SU-DHL-6 (cell line): ENCODE data around the gene SNX8.

Experiments used
- H2AFZ ChIP-seq: fragments of 200-600 bp; sonication (generic); 2 replicates; pipeline ENCODE4 v1.6.1; 2014; ENCODE audit warnings: low read depth, mild to moderate bottlenecking, moderate library complexity, mixed read lengths, antibody characterized with exemption, low read length; ENCODE audit not compliant: severe bottlenecking
- H3F3A ChIP-seq: fragments of 200-600 bp; shearing (Covaris generic); 2 replicates; pipeline ENCODE4 v1.6.0; 2016; ENCODE audit warnings: antibody characterized with exemption, mild to moderate bottlenecking; ENCODE audit not compliant: insufficient read depth
- H3K27ac ChIP-seq: fragments of 200-600 bp; sonication (generic); 2 replicates; pipeline ENCODE4 v1.5.1; 2016; ENCODE audit warnings: low read depth, mild to moderate bottlenecking, low read length, moderate library complexity, mixed read lengths
- H3K27me3 ChIP-seq: fragments of 200-600 bp; sonication (generic), shearing (Covaris generic); 2 replicates; pipeline ENCODE4 v1.6.0; 2014; ENCODE audit warnings: mild to moderate bottlenecking, low read length
- H3K36me3 ChIP-seq: fragments of 200-600 bp; sonication (generic); 2 replicates; pipeline ENCODE4 v1.6.1; 2014; ENCODE audit warnings: mild to moderate bottlenecking, low read length, mixed read lengths
- H3K4me2 ChIP-seq: fragments of 300-600, 200-600 bp; shearing (Covaris generic), sonication (generic); 2 replicates; pipeline ENCODE4 v1.6.0; 2014; ENCODE audit warnings: low read length, low read depth, mild to moderate bottlenecking; ENCODE audit not compliant: poor library complexity, severe bottlenecking
- H3K4me3 ChIP-seq: fragments of 200-600 bp; sonication (generic); 2 replicates; pipeline ENCODE4 v1.5.1; 2014; ENCODE audit warnings: antibody characterized with exemption, low read length, mild to moderate bottlenecking, mixed read lengths; ENCODE audit not compliant: insufficient read depth, poor library complexity, severe bottlenecking
- H3K79me2 ChIP-seq: fragments of 200-600 bp; sonication (generic); 2 replicates; pipeline ENCODE4 v1.6.1; 2014; ENCODE audit warnings: mild to moderate bottlenecking, low read length, moderate library complexity; ENCODE audit not compliant: insufficient read depth
- H3K9ac ChIP-seq: fragments of 200-600 bp; sonication (generic); 2 replicates; pipeline ENCODE4 v1.7.0; 2014; ENCODE audit warnings: mild to moderate bottlenecking, low read length
- H3K9me2 ChIP-seq: fragments of 200-600 bp; sonication (generic); replicated peaks from 2 replicates; pipeline ENCODE4 v1.6.1; 2014; ENCODE audit warnings: low read length; ENCODE audit not compliant: insufficient read depth
- H3K9me3 ChIP-seq: fragments of 200-600 bp; sonication (generic); 2 replicates; pipeline ENCODE4 v1.6.1; 2014; ENCODE audit warnings: low read length, mixed read lengths; ENCODE audit not compliant: insufficient read depth
- H4K20me1 ChIP-seq: fragments of 200-600 bp; sonication (generic); 2 replicates; pipeline ENCODE4 v1.6.1; 2014; ENCODE audit warnings: low read depth, mild to moderate bottlenecking, antibody characterized with exemption, low read length, moderate library complexity, mixed read lengths
- CTCF ChIP-seq: fragments of 200-600 bp; sonication (generic); IDR thresholded peaks from one replicate; pipeline ENCODE4 v1.5.1; 2017; ENCODE audit warnings: antibody characterized with exemption, mild to moderate bottlenecking, low read length, moderate library complexity; ENCODE audit not compliant: insufficient read depth, poor library complexity, severe bottlenecking
- EZH2phosphoT487 ChIP-seq: fragments of 200-600 bp; sonication (generic), shearing (Covaris generic); conservative IDR thresholded peaks from 2 replicates; pipeline ENCODE4 v1.6.1; 2018; ENCODE audit warnings: mild to moderate bottlenecking, antibody characterized with exemption, low read length, moderate library complexity, mixed read lengths

Gene SNX8

GRCh38 chr7:2312267-2312929 is 1.8 kb downstream of the SNX8 start:
- Histone ChIP-seq H3K9me3 (no peaks in the 10 kb centered on the region), H4K20me1 (no peaks in the 10 kb centered on the region), H3K36me3 (no peaks in the 10 kb centered on the region), H3F3A (peaks cover 40% of the 10 kb centered on the region), H3K4me2 (peak overlapping the region; percentile 72), H3K9me2 (no peaks in the 10 kb centered on the region), H3K27ac (peak overlapping the region; percentile 75), H3K27me3 (no peaks in the 10 kb centered on the region), H3K4me3 (peak overlapping the region; percentile 74), H3K79me2 (peaks cover 62% of the 10 kb centered on the region), H2AFZ (no peak overlapping the region), H3K9ac (peak overlapping the region; percentile 86)
- TF ChIP-seq CTCF (no peak), EZH2phosphoT487 (no peak)

GRCh38 chr7:2309889-2310331 is 4.3 kb downstream of the SNX8 start:
- Histone ChIP-seq H3K9ac (no peak overlapping the region), H3K27ac (no peak overlapping the region), H4K20me1 (no peaks in the 10 kb centered on the region)

DNA sequence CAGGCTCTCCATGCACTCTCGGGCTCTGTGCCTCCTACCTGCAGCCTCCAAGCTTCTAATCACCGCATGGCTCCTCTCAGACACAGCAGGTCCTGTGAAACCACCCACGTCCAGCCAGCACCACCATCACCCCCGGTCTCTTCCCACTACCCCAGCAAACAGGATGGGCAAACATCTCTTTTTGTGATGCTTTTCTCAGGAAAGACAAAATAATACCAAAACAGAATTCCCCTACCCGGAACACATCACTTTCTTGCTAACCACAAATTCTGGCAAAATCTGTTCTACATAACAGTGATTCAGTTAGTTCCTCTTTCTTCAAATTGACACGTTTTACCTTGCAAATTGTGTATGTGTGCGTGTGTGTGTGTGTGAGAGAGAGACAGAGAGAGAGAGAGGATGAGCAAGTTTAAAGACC is 6.5 kb downstream of the SNX8 start:
- Histone ChIP-seq H3K4me3 (peak overlapping the region; percentile 18), H3K4me2 (peak overlapping the region; percentile 68), H3F3A (peaks cover 38% of the 10 kb centered on the region), H4K20me1 (no peaks in the 10 kb centered on the region), H3K27me3 (no peaks in the 10 kb centered on the region), H3K9me2 (no peaks in the 10 kb centered on the region), H3K36me3 (no peaks in the 10 kb centered on the region), H3K27ac (peak overlapping the region; percentile 69), H3K9me3 (no peaks in the 10 kb centered on the region), H3K79me2 (peaks cover 80% of the 10 kb centered on the region), H2AFZ (peak overlapping the region; percentile 6), H3K9ac (peak overlapping the region; percentile 29)
- TF ChIP-seq EZH2phosphoT487 (no peak), CTCF (no peak)

More at GRCh38 chr7:2309889-2310331, 4.3 kb downstream of the SNX8 start:
- no peaks in the 10 kb centered on the region for H3K9me2 ChIP-seq
- peaks cover 86% of the 10 kb centered on the region for H3K79me2 ChIP-seq
- peaks cover 46% of the 10 kb centered on the region for H3F3A ChIP-seq
- no peak overlapping the region for H2AFZ ChIP-seq
- H3K4me3 ChIP-seq: no peak overlapping the region
- no peaks in the 10 kb centered on the region for H3K36me3 ChIP-seq
- TF ChIP-seq CTCF (no peak), EZH2phosphoT487 (no peak)
- H3K9me3 ChIP-seq: no peaks in the 10 kb centered on the region
- H3K27me3 ChIP-seq: no peaks in the 10 kb centered on the region
- H3K4me2 ChIP-seq: no peak overlapping the region
